Ascending aorta (tissue), 2 donors: ENCODE results near the gene C1QC. TPM values are rescaled to one million over a fixed set of nuclear protein-coding genes. Genes with fewer than 3 reads are reported as not detected.
A peak's percentile ranks its signal among the peaks of the same experiment; 100 is the strongest.

Source experiments
- DNase-seq, 2 donors: peaks; one replicate each; pipeline ENCODE4 v3.0.0-alpha.2; 2019; ENCODE audit warnings: low spot score in 2 of 2
- H3K27ac ChIP-seq, 2 donors: fragments of 200-600 bp; sonication (generic); one replicate each; pipeline ENCODE4 v1.5.1; 2016 to 2017; ENCODE audit warnings: mild to moderate bottlenecking in 1 of 2
- H3K27me3 ChIP-seq: fragments of 200-600 bp; sonication (generic); one replicate; pipeline ENCODE4 v1.5.1; 2017
- H3K36me3 ChIP-seq, 2 donors: fragments of 200-600 bp; sonication (generic); one replicate each; pipeline ENCODE4 v1.5.1; 2016
- H3K4me1 ChIP-seq, 2 donors: fragments of 200-600 bp; sonication (generic); one replicate each; pipeline ENCODE4 v1.5.1; 2016 to 2017; ENCODE audit warnings: mild to moderate bottlenecking in 1 of 2
- H3K4me3 ChIP-seq, 2 donors: fragments of 200-600 bp; sonication (generic); one replicate each; pipeline ENCODE4 v1.5.1; 2016 to 2017; ENCODE audit warnings: mild to moderate bottlenecking in 1 of 2
- H3K9me3 ChIP-seq, 2 donors: fragments of 200-600 bp; sonication (generic); one replicate each; pipeline ENCODE4 v1.5.1; 2016
- CTCF ChIP-seq, 3 experiments: fragments of 200-600 bp in 2 of 3; fragments of 450-650 bp in 1 of 3; sonication (generic) in 2 of 3; IDR thresholded peaks; one replicate each; pipeline ENCODE4 v1.5.1; 2016 to 2019; ENCODE audit warnings: antibody characterized with exemption in 3 of 3, mild to moderate bottlenecking in 1 of 3, moderate library complexity in 1 of 3
- intact Hi-C: fragments of 100-400 bp; cut with DNase I; formaldehyde crosslinking; loops from one replicate; pipeline ENCODE4 v1.15.1; 2023
- total RNA-seq: library from RNA; depleted of rRNA; stranded (reverse); fragments of >200 nt; gene quantifications from one replicate; pipeline ENCODE4 v1.1.0, GENCODE V29; 2016

The C1QC gene
- total RNA-seq, 1 donor from 2014 or later, result 350 TPM

GRCh38 chr1:22628698-22629444, 14.6 kb upstream of the C1QC start:
- intact Hi-C loops, result no loop called here
- H3K9me3 ChIP-seq, result no peaks in the 10 kb centered on the region
- H3K27ac ChIP-seq, result no peak overlapping the region
- no peak for TF ChIP-seq CTCF (IDR thresholded peaks at IDR 0.05)
- DNase-seq, result no peak
- H3K4me1 ChIP-seq, result no peaks in the 10 kb centered on the region
- no peaks in the 10 kb centered on the region for H3K36me3 ChIP-seq
- peaks cover 3% of the 10 kb centered on the region for H3K27me3 ChIP-seq
- no peak overlapping the region for H3K4me3 ChIP-seq

- no peak for TF ChIP-seq CTCF (IDR thresholded peaks at IDR 0.05)
- DNase-seq, result no peak
- H3K4me1 ChIP-seq, result no peaks in the 10 kb centered on the region
- H3K36me3 ChIP-seq, result no peaks in the 10 kb centered on the region
- H3K4me3 ChIP-seq, result no peak overlapping the region
- no peak overlapping the region for H3K27ac ChIP-seq
- intact Hi-C loops, result no loop called here
- H3K27me3 ChIP-seq, result no peaks in the 10 kb centered on the region
- no peaks in the 10 kb centered on the region for H3K9me3 ChIP-seq
Observed at GRCh38 chr1:22629886-22630285, 13.5 kb upstream of the C1QC start.

GRCh38 chr1:22633697-22634463, 9.6 kb upstream of the C1QC start:
- DNase-seq, result no peak
- H3K4me1 ChIP-seq, result no peaks in the 10 kb centered on the region
- no peaks in the 10 kb centered on the region for H3K9me3 ChIP-seq
- intact Hi-C loops, result no loop called here
- H3K36me3 ChIP-seq, result no peaks in the 10 kb centered on the region
- no peak overlapping the region for H3K27ac ChIP-seq
- no peak overlapping the region for H3K4me3 ChIP-seq
- TF ChIP-seq CTCF (IDR thresholded peaks at IDR 0.05), result no peak
- H3K27me3 ChIP-seq, result no peaks in the 10 kb centered on the region

GRCh38 chr1:22635436-22635835, 8.0 kb upstream of the C1QC start:
- H3K36me3 ChIP-seq, result no peaks in the 10 kb centered on the region
- no peaks in the 10 kb centered on the region for H3K27me3 ChIP-seq
- TF ChIP-seq CTCF (IDR thresholded peaks at IDR 0.05), result no peak
- no peak overlapping the region for H3K27ac ChIP-seq
- intact Hi-C loops, result no loop called here
- no peaks in the 10 kb centered on the region for H3K9me3 ChIP-seq
- no peak for DNase-seq
- no peaks in the 10 kb centered on the region for H3K4me1 ChIP-seq
- H3K4me3 ChIP-seq, result no peak overlapping the region

GRCh38 chr1:22636353-22636752, 7.1 kb upstream of the C1QC start, which contains the start of gene C1QA:
Gene C1QA, plus strand, starts transcription at chr1:22636628. Its CDS starts 989 bp downstream, at chr1:22637617.
- H3K4me3 ChIP-seq, result peak within 1 kb of the TSS in 1 of 2 donors; percentile 33
- intact Hi-C loops, result no loop called here
- H3K36me3 ChIP-seq, result no peaks in the 10 kb centered on the region

More at GRCh38 chr1:22636353-22636752, 7.1 kb upstream of the C1QC start, which contains the start of gene C1QA:
- TF ChIP-seq CTCF (IDR thresholded peaks at IDR 0.05), result no peak
- Histone ChIP-seq H3K9me3 (no peaks in the 10 kb centered on the region), H3K27ac (no peak within 1 kb of the TSS), H3K27me3 (no peaks in the 10 kb centered on the region), H3K4me1 (no peaks in the 10 kb centered on the region)
- DNase-seq, result peak; percentile 35 to 76
